ENCODE data around the gene OCEL1. TPM values are rescaled to one million over a fixed set of nuclear protein-coding genes. Genes with fewer than 3 reads are reported as not detected.

The OCEL1 gene, protein sequence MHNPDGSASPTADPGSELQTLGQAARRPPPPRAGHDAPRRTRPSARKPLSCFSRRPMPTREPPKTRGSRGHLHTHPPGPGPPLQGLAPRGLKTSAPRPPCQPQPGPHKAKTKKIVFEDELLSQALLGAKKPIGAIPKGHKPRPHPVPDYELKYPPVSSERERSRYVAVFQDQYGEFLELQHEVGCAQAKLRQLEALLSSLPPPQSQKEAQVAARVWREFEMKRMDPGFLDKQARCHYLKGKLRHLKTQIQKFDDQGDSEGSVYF
- 10.4 and 12.0 TPM in 2 replicates for total RNA-seq
- long read RNA-seq, result 0 reads

- peak within 1 kb of the TSS; percentile 93 for H3K27ac Mint-ChIP-seq (ENCODE audit: unreplicated experiment)
- peak within 1 kb of the TSS; percentile 91 for H3K4me3 Mint-ChIP-seq
- H3K27me3 Mint-ChIP-seq (ENCODE audit: low read depth), result peaks cover 4% of the 10 kb centered on the region
- DNase-seq (ENCODE audit: low read depth, low spot score), result peak; percentile 94
- peaks cover 5% of the 10 kb centered on the region for H3K4me1 Mint-ChIP-seq
- no peaks in the 10 kb centered on the region for H3K9me3 Mint-ChIP-seq
- TF ChIP-seq CTCF (conservative IDR thresholded peaks at IDR 0.05), result no peak
- no peaks in the 10 kb centered on the region for H3K36me3 Mint-ChIP-seq (ENCODE audit: low read depth)
These were observed at the start of gene OCEL1 for GRCh38 chr19:17226002-17226933. Gene OCEL1, plus strand, starts transcription at chr19:17226226. Its CDS starts 22 bp downstream, at chr19:17226248.

GRCh38 chr19:17178291-17178690 lies 47.7 kb upstream of the OCEL1 start:
- Mint-ChIP-seq H3K4me1 (no peaks in the 10 kb centered on the region), H3K27me3 (ENCODE audit: low read depth) (no peaks in the 10 kb centered on the region), H3K9me3 (no peaks in the 10 kb centered on the region), H3K4me3 (no peak overlapping the region), H3K36me3 (ENCODE audit: low read depth) (no peaks in the 10 kb centered on the region), H3K27ac (ENCODE audit: unreplicated experiment) (no peak overlapping the region)
- no peak for TF ChIP-seq CTCF (conservative IDR thresholded peaks at IDR 0.05)
- no peak for DNase-seq (ENCODE audit: low read depth, low spot score)

- H3K27me3 Mint-ChIP-seq (ENCODE audit: low read depth), result no peaks in the 10 kb centered on the region
- no peak overlapping the region for H3K27ac Mint-ChIP-seq (ENCODE audit: unreplicated experiment)
- DNase-seq (ENCODE audit: low read depth, low spot score), result no peak
- no peak overlapping the region for H3K4me3 Mint-ChIP-seq
- no peak for TF ChIP-seq CTCF (conservative IDR thresholded peaks at IDR 0.05)
- H3K36me3 Mint-ChIP-seq (ENCODE audit: low read depth), result peaks cover 3% of the 10 kb centered on the region
- H3K4me1 Mint-ChIP-seq, result no peaks in the 10 kb centered on the region
- no peaks in the 10 kb centered on the region for H3K9me3 Mint-ChIP-seq
These were observed 44.9 kb upstream of the OCEL1 start for GRCh38 chr19:17180997-17181702.

DNA sequence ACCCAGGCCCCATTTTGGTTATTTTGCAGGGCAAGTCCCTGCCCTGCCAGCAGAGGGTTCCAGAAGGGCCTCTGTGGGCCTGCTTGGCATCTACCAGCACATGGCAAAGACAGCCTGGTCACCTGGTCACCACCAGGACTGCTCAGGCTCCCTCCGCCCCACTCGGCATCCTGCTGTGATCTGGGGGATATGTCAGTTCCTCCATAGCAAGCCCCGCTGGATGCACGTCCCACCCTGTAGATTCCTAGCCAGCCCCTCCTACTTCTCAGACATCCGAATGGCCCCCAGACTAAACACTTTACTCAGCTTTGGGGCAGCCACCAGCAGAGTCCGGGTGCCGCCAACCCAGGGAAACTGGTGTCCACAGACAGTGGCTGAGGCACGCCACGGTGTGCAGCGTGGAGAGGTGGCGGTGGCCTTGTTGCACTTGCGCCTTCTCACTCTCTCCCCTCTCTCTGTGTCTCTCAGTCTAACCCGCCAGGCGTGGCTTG lies 42.7 kb upstream of the OCEL1 start:
- no peaks in the 10 kb centered on the region for H3K27me3 Mint-ChIP-seq (ENCODE audit: low read depth)
- H3K36me3 Mint-ChIP-seq (ENCODE audit: low read depth), result peaks cover 3% of the 10 kb centered on the region
- TF ChIP-seq CTCF (conservative IDR thresholded peaks at IDR 0.05), result no peak
- no peak for DNase-seq (ENCODE audit: low read depth, low spot score)
- no peaks in the 10 kb centered on the region for H3K9me3 Mint-ChIP-seq
- H3K4me3 Mint-ChIP-seq, result no peak overlapping the region
- no peak overlapping the region for H3K27ac Mint-ChIP-seq (ENCODE audit: unreplicated experiment)
- no peaks in the 10 kb centered on the region for H3K4me1 Mint-ChIP-seq

DNA sequence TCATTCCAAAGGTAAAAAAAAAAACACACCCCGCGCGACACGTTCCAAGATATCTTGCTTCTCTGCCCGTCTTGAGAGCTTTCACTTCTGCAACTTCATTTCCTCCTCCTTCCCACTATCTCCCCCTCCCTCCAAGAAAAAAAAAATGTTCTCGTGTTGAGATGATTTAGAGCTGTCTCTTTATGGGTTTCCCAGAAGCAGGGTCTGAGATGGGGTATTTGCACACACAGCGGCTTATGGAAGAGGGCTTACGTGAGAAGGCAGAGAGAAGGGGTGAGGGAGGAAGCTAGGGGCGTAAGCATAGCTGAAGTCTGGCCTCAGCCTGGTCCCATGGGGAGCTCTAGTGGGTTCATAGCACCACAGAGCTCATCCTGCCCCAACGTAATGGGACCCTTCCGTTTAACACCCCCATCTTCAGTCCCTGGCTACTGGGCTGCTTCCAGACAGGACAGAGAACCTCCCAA lies 42.1 kb upstream of the OCEL1 start:
- DNase-seq (ENCODE audit: low read depth, low spot score), result no peak
- H3K27ac Mint-ChIP-seq (ENCODE audit: unreplicated experiment), result peak overlapping the region; percentile 57
- no peak overlapping the region for H3K4me3 Mint-ChIP-seq
- peaks cover 3% of the 10 kb centered on the region for H3K36me3 Mint-ChIP-seq (ENCODE audit: low read depth)
- no peaks in the 10 kb centered on the region for H3K4me1 Mint-ChIP-seq
- H3K9me3 Mint-ChIP-seq, result no peaks in the 10 kb centered on the region
- H3K27me3 Mint-ChIP-seq (ENCODE audit: low read depth), result no peaks in the 10 kb centered on the region
- no peak for TF ChIP-seq CTCF (conservative IDR thresholded peaks at IDR 0.05)

Measured in neural crest cell (in vitro differentiated cells).